ENCODE measurements around the gene IGSF9B. TPM values are rescaled to one million over a fixed set of nuclear protein-coding genes. Genes with fewer than 3 reads are reported as not detected.

The IGSF9B gene
- total and polyA plus RNA-seq, 2 donors from 2014 or later, result 0.86 to 10.4 TPM

GRCh38 chr11:133974836-133975487 lies 18.2 kb upstream of the IGSF9B start:
- H3K4me1 ChIP-seq (ENCODE audit: control insufficient read depth in 2 of 3, insufficient read depth in 2 of 3, low read depth in 1 of 3, low read length in 3 of 3), result no peaks in the 10 kb centered on the region
- intact Hi-C loops (cut with DNase I), result no loop called here
- H3K36me3 ChIP-seq (ENCODE audit: control insufficient read depth in 2 of 3, insufficient read depth in 3 of 3, low read length in 3 of 3), result no peaks in the 10 kb centered on the region
- no peaks in the 10 kb centered on the region for H3K27me3 ChIP-seq (ENCODE audit: control insufficient read depth, insufficient read depth, low read length)
- H3K9ac ChIP-seq (ENCODE audit: low read length in 3 of 3), result no peak overlapping the region
- no peak overlapping the region for H3K27ac ChIP-seq (ENCODE audit: low read depth in 2 of 2, low read length in 2 of 2)
- FAIRE-seq, result no peak
- H3K9me3 ChIP-seq (ENCODE audit: control insufficient read depth in 2 of 3, insufficient read depth in 1 of 3, low read length in 3 of 3), result no peaks in the 10 kb centered on the region
- no peak for TF ChIP-seq CTCF (IDR thresholded peaks at IDR 0.05; ENCODE audit: borderline replicate concordance, extremely low read depth, insufficient read depth)
- no peak for DNase-seq
- no peak overlapping the region for H3K4me3 ChIP-seq (ENCODE audit: low read length in 3 of 3)

- Histone ChIP-seq H3K27ac (ENCODE audit: low read depth in 2 of 2, low read length in 2 of 2) (no peak overlapping the region), H3K9ac (ENCODE audit: low read length in 3 of 3) (no peak overlapping the region), H3K36me3 (ENCODE audit: control insufficient read depth in 2 of 3, insufficient read depth in 3 of 3, low read length in 3 of 3) (no peaks in the 10 kb centered on the region), H3K9me3 (ENCODE audit: control insufficient read depth in 2 of 3, insufficient read depth in 1 of 3, low read length in 3 of 3) (no peaks in the 10 kb centered on the region), H3K4me1 (ENCODE audit: control insufficient read depth in 2 of 3, insufficient read depth in 2 of 3, low read depth in 1 of 3, low read length in 3 of 3) (no peaks in the 10 kb centered on the region), H3K27me3 (ENCODE audit: control insufficient read depth, insufficient read depth, low read length) (no peaks in the 10 kb centered on the region), H3K4me3 (ENCODE audit: low read length in 3 of 3) (no peak overlapping the region)
- DNase-seq, result no peak
- intact Hi-C loops (cut with DNase I), result no loop called here
- no peak for TF ChIP-seq CTCF (IDR thresholded peaks at IDR 0.05; ENCODE audit: borderline replicate concordance, extremely low read depth, insufficient read depth)
- no peak for FAIRE-seq
These were observed 15.1 kb upstream of the IGSF9B start for GRCh38 chr11:133971881-133972280.

- Histone ChIP-seq H3K4me1 (ENCODE audit: control insufficient read depth in 2 of 3, insufficient read depth in 2 of 3, low read depth in 1 of 3, low read length in 3 of 3) (no peaks in the 10 kb centered on the region), H3K27ac (ENCODE audit: low read depth in 2 of 2, low read length in 2 of 2) (no peak overlapping the region), H3K9me3 (ENCODE audit: control insufficient read depth in 2 of 3, insufficient read depth in 1 of 3, low read length in 3 of 3) (no peaks in the 10 kb centered on the region), H3K9ac (ENCODE audit: low read length in 3 of 3) (no peak overlapping the region), H3K27me3 (ENCODE audit: control insufficient read depth, insufficient read depth, low read length) (no peaks in the 10 kb centered on the region), H3K36me3 (ENCODE audit: control insufficient read depth in 2 of 3, insufficient read depth in 3 of 3, low read length in 3 of 3) (no peaks in the 10 kb centered on the region), H3K4me3 (ENCODE audit: low read length in 3 of 3) (no peak overlapping the region)
- no peak for TF ChIP-seq CTCF (IDR thresholded peaks at IDR 0.05; ENCODE audit: borderline replicate concordance, extremely low read depth, insufficient read depth)
- no peak for DNase-seq
- no peak for FAIRE-seq
- intact Hi-C loops (cut with DNase I), result no loop called here
These were observed 12.3 kb upstream of the IGSF9B start for GRCh38 chr11:133969112-133969511.

- H3K27ac ChIP-seq (ENCODE audit: low read depth in 2 of 2, low read length in 2 of 2), result no peak overlapping the region
- FAIRE-seq (no peak), DNase-seq (peak in 4 of 5 donors; percentile 63 to 81 (median 78))
- no peaks in the 10 kb centered on the region for H3K36me3 ChIP-seq (ENCODE audit: control insufficient read depth in 2 of 3, insufficient read depth in 3 of 3, low read length in 3 of 3)
- H3K4me3 ChIP-seq (ENCODE audit: low read length in 3 of 3), result no peak overlapping the region
- intact Hi-C loops (cut with DNase I), result no loop called here
- H3K9ac ChIP-seq (ENCODE audit: low read length in 3 of 3), result no peak overlapping the region
- H3K9me3 ChIP-seq (ENCODE audit: control insufficient read depth in 2 of 3, insufficient read depth in 1 of 3, low read length in 3 of 3), result no peaks in the 10 kb centered on the region
- no peaks in the 10 kb centered on the region for H3K4me1 ChIP-seq (ENCODE audit: control insufficient read depth in 2 of 3, insufficient read depth in 2 of 3, low read depth in 1 of 3, low read length in 3 of 3)
- TF ChIP-seq CTCF (IDR thresholded peaks at IDR 0.05; ENCODE audit: borderline replicate concordance, extremely low read depth, insufficient read depth), result no peak
- H3K27me3 ChIP-seq (ENCODE audit: control insufficient read depth, insufficient read depth, low read length), result no peaks in the 10 kb centered on the region
These were observed 11.5 kb upstream of the IGSF9B start for GRCh38 chr11:133968300-133968699.

Measured in kidney (tissue), 14 donors.